ENCODE measurements around the gene ZBED1.
"Not testable (repeated sequence)": the region's sequence is repeated elsewhere in the genome, so short reads cannot be mapped to it uniquely, and the experiment has no call there.

DNA sequence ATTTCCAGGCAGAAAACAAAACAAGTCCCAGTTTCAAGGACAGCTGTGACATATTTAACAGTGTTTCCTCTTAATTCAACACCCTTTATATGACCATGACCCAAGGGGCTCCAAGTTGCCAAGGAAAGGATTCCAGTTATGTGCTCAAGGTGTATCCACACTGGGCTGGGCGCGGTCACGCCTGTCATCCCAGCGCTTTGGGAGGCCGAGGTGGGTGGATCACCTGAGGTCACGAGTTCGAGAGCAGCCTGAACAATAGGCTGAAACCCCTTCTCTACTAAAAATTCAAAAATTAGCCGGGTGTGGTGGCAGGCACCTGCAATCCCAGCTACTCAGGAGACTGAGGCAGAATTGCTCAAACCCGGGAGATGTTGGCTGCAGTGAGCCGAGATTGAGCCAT lies 29.6 kb downstream of the ZBED1 start:
- not testable (repeated sequence) for TF ChIP-seq BHLHE40 (IDR thresholded peaks at IDR 0.05; ENCODE audit: borderline replicate concordance); FOXA1 (IDR thresholded peaks at IDR 0.05); SP1 (IDR thresholded peaks at IDR 0.05); TARDBP (IDR thresholded peaks at IDR 0.05); L3MBTL2 (conservative IDR thresholded peaks at IDR 0.05); FOXK2 (IDR thresholded peaks at IDR 0.05); CTBP1 (IDR thresholded peaks at IDR 0.05; ENCODE audit: borderline replicate concordance); ELF4 (IDR thresholded peaks at IDR 0.05); HDGF (IDR thresholded peaks at IDR 0.05; ENCODE audit: borderline replicate concordance); LEF1 (IDR thresholded peaks at IDR 0.05; ENCODE audit: borderline replicate concordance)
